SK-N-SH (cell line): ENCODE results near the gene GPR3. TPM values are rescaled to one million over a fixed set of nuclear protein-coding genes. Genes with fewer than 3 reads are reported as not detected.
A peak's percentile ranks its signal among the peaks of the same experiment; 100 is the strongest.

Source experiments
- CTCF ChIA-PET: fragments of 300-600, 350-600 bp; formaldehyde crosslinking; extraction: SDS; loops from one replicate; lab custom pipeline; 2021; lab: Yijun Ruan, JAX
- POLR2A ChIA-PET: fragments of 350-600 bp; sonication (Branson Sonifier 250); formaldehyde crosslinking; extraction: SDS; loops from one replicate; lab custom pipeline; 2020; ENCODE audit warnings: antibody characterized with exemption, inconsistent platforms; lab: Yijun Ruan, JAX
- DNase-seq: peaks from one replicate; pipeline ENCODE4 v3.0.0; 2012
- H2AFZ ChIP-seq: fragments of 200-600 bp; sonication (generic); 2 replicates; pipeline ENCODE4 v1.8.1; 2016; ENCODE audit warnings: antibody characterized with exemption, mild to moderate bottlenecking, low read depth
- H3F3A ChIP-seq: fragments of 200-600 bp; sonication (generic); replicated peaks from 2 replicates; pipeline ENCODE3; 2016; ENCODE audit warnings: antibody characterized with exemption, mild to moderate bottlenecking; ENCODE audit not compliant: insufficient read depth
- H3K27ac ChIP-seq, 2 experiments: fragments of 200-500 bp in 1 of 2; fragments of 200-600 bp in 1 of 2; sonication (Bioruptor generic) in 1 of 2; sonication (generic), shearing (Covaris generic) in 1 of 2; 2 replicates each; pipeline versions ENCODE4 v1.5.1 to v1.6.1; 2014 to 2016; ENCODE audit warnings: low read depth in 2 of 2, inconsistent platforms in 1 of 2, low read length in 1 of 2, mild to moderate bottlenecking in 1 of 2, mixed read lengths in 1 of 2
- H3K27me3 ChIP-seq: fragments of 200-600 bp; sonication (generic), shearing (Covaris generic); 2 replicates; pipeline ENCODE4 v1.6.1; 2016; ENCODE audit warnings: mixed run types; ENCODE audit not compliant: insufficient read depth
- H3K36me3 ChIP-seq, 2 experiments: fragments of 200-500 bp in 1 of 2; fragments of 200-600 bp in 1 of 2; sonication (Bioruptor generic) in 1 of 2; sonication (generic) in 1 of 2; replicated peaks in 1 of 2; 2 replicates each; pipeline versions ENCODE3 to v1.5.1; 2014 to 2016; ENCODE audit warnings: low read length in 1 of 2, mild to moderate bottlenecking in 1 of 2; ENCODE audit not compliant: insufficient read depth in 2 of 2, control insufficient read depth in 1 of 2
- H3K4me1 ChIP-seq, 2 experiments: fragments of 200-500 bp in 1 of 2; fragments of 200-600 bp in 1 of 2; sonication (Bioruptor generic) in 1 of 2; sonication (generic), shearing (Covaris generic) in 1 of 2; 2 replicates each; pipeline versions ENCODE4 v1.5.1 to v1.6.1; 2014 to 2016; ENCODE audit warnings: low read depth in 1 of 2, low read length in 1 of 2, mixed run types in 1 of 2; ENCODE audit not compliant: insufficient read depth in 2 of 2, control insufficient read depth in 1 of 2
- H3K4me2 ChIP-seq: fragments of 200-600 bp; sonication (generic), shearing (Covaris generic); 2 replicates; pipeline ENCODE4 v1.6.1; 2017; ENCODE audit warnings: mixed run types
- H3K4me3 ChIP-seq, 2 experiments: fragments of 200-500 bp in 1 of 2; fragments of 200-600 bp in 1 of 2; sonication (Bioruptor generic) in 1 of 2; sonication (generic), shearing (Covaris generic) in 1 of 2; 2 replicates each; pipeline versions ENCODE4 v1.5.1 to v1.8.1; 2014 to 2016; ENCODE audit warnings: low read depth in 2 of 2, inconsistent platforms in 1 of 2, low read length in 1 of 2, mild to moderate bottlenecking in 1 of 2, mixed read lengths in 1 of 2, moderate library complexity in 1 of 2
- H3K79me2 ChIP-seq: fragments of 200-600 bp; sonication (generic); 2 replicates; pipeline ENCODE4 v1.8.1; 2017; ENCODE audit warnings: mild to moderate bottlenecking; ENCODE audit not compliant: insufficient read depth
- H3K9ac ChIP-seq: fragments of 200-600 bp; sonication (generic); 2 replicates; pipeline ENCODE4 v1.6.1; 2017; ENCODE audit warnings: mixed run types
- H3K9me2 ChIP-seq: fragments of 200-600 bp; sonication (generic); 2 replicates; pipeline ENCODE4 v1.6.1; 2017; ENCODE audit warnings: mixed run types
- H3K9me3 ChIP-seq: fragments of 200-600 bp; sonication (generic); 2 replicates; pipeline ENCODE4 v1.6.1; 2017; ENCODE audit warnings: mixed run types, mild to moderate bottlenecking, moderate library complexity
- H4K20me1 ChIP-seq: fragments of 200-600 bp; sonication (generic); 2 replicates; pipeline ENCODE4 v1.6.1; 2017; ENCODE audit warnings: mild to moderate bottlenecking, mixed run types; ENCODE audit not compliant: insufficient read depth
- EZH2phosphoT487 ChIP-seq: fragments of 200-600 bp; sonication (generic); IDR thresholded peaks from 2 replicates; pipeline ENCODE4 v1.6.1; 2017; ENCODE audit warnings: low read depth, mixed run types, mild to moderate bottlenecking, antibody characterized with exemption, moderate library complexity, borderline replicate concordance
- FOSL2 ChIP-seq: IDR thresholded peaks from 2 replicates; pipeline ENCODE4 v1.4.0; 2012; ENCODE audit warnings: low read depth, mild to moderate bottlenecking, moderate library complexity, borderline replicate concordance
- FOXJ3 ChIP-seq: sonication (generic); formaldehyde crosslinking; IDR thresholded peaks from 2 replicates; pipeline ENCODE4 v1.5.1; 2020; ENCODE audit warnings: mild to moderate bottlenecking, missing genetic modification reagents
- FOXM1 ChIP-seq: IDR thresholded peaks from 2 replicates; pipeline ENCODE4 v1.4.0; 2012; ENCODE audit warnings: low read depth, mild to moderate bottlenecking
- GABPA ChIP-seq: IDR thresholded peaks from 2 replicates; pipeline ENCODE4 v1.4.0; 2012; ENCODE audit warnings: low read depth, mild to moderate bottlenecking
- MXI1 ChIP-seq: IDR thresholded peaks from 2 replicates; pipeline ENCODE4 v1.6.1; 2012; ENCODE audit warnings: mild to moderate bottlenecking, low read depth, low read length, improper control_type of control experiment
- NFIC ChIP-seq: IDR thresholded peaks from 2 replicates; pipeline ENCODE4 v1.4.0; 2012; ENCODE audit warnings: borderline replicate concordance
- NRF1 ChIP-seq: IDR thresholded peaks from 2 replicates; pipeline ENCODE4 v1.6.1; 2012; ENCODE audit warnings: low read depth, mild to moderate bottlenecking, low read length
- POLR2AphosphoS5 ChIP-seq: IDR thresholded peaks from 2 replicates; pipeline ENCODE4 v1.6.1; 2012; ENCODE audit warnings: low read depth, low read length
- RAD21 ChIP-seq: IDR thresholded peaks from 2 replicates; pipeline ENCODE4 v1.6.1; 2012; ENCODE audit warnings: mild to moderate bottlenecking, low read length
- RCOR1 ChIP-seq: fragments of 150-350 bp; IDR thresholded peaks from 2 replicates; pipeline ENCODE4 v1.6.1; 2017; ENCODE audit warnings: antibody characterized with exemption, low read length
- RFX5 ChIP-seq: IDR thresholded peaks from 2 replicates; pipeline ENCODE4 v1.6.1; 2012; ENCODE audit warnings: mild to moderate bottlenecking, improper control_type of control experiment, low read length
- SMC3 ChIP-seq: IDR thresholded peaks from 2 replicates; pipeline ENCODE4 v1.6.1; 2012; ENCODE audit warnings: low read depth, low read length, improper control_type of control experiment
- TAF1 ChIP-seq: IDR thresholded peaks from 2 replicates; pipeline ENCODE4 v1.6.1; 2012; ENCODE audit warnings: low read depth, mild to moderate bottlenecking, low read length, moderate library complexity, borderline replicate concordance
- YY1 ChIP-seq: IDR thresholded peaks from 2 replicates; pipeline ENCODE4 v1.4.0; 2012; ENCODE audit warnings: low read depth, mild to moderate bottlenecking
- WGBS: methylation state at CpG from one replicate; pipeline ENCODE4 v1.1.6; 2017; ENCODE audit warnings: low lambda C conversion rate; 5-methylcytosine and 5-hydroxymethylcytosine counted together
- polyA plus RNA-seq, 3 experiments: library from polyadenylated mRNA; depleted of rRNA; stranded (reverse); fragments of >200 nt; gene quantifications; 2 replicates each; pipeline ENCODE4 v1.2.3, GENCODE V29; 2012
- TF ChIP-seq, protein P1 (sequence below): IDR thresholded peaks from 2 replicates; pipeline ENCODE4 v1.4.0; 2012; ENCODE audit warnings: low read depth
- TF ChIP-seq, protein P2 (sequence below): IDR thresholded peaks from 2 replicates; pipeline ENCODE4 v1.6.1; 2012; ENCODE audit warnings: mild to moderate bottlenecking, low read depth, low read length, moderate library complexity

Gene GPR3
- polyA plus RNA-seq, 1 of the 3 experiments (the other 2 are of a cell fraction), result 6.0 TPM

DNA sequence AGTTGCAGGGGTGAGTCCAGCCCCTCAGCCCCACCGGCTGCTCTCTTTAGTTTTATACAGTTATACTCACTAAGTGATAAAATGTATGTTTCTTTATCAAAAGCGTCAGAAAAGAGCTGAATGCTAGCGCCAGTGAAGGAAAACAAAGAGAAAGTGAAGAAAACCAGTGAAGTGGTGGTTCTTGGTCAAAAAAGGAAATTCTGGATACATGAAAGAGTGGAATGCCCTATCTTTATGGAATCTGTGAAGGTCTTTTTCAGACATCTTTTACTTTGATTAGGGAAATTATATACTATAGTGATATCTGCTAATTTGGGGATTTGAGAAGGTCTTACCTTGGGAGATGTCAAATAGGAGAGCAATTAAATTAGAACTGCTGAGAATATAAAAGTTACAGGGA lies 41.3 kb downstream of the GPR3 start:
- Histone ChIP-seq H3F3A (peaks cover 3% of the 10 kb centered on the region), H3K27me3 (no peaks in the 10 kb centered on the region), H3K79me2 (peaks cover 98% of the 10 kb centered on the region), H3K4me3 (no peak overlapping the region), H3K9ac (no peak overlapping the region), H4K20me1 (peaks cover 70% of the 10 kb centered on the region), H2AFZ (no peak overlapping the region), H3K4me2 (no peak overlapping the region)
- ChIA-PET CTCF (interaction anchor here (0.7 kb wide), 1 partner anchor 18 kb away, joined by 3 read pairs; no protein-coding TSS in a partner anchor), POLR2A (no interaction called here)
- no peak for DNase-seq
- WGBS, result 98% methylated on average over 3 of the region's 3 CpGs
- TF ChIP-seq RFX5 (no peak), RCOR1 (no peak)
- TF ChIP-seq, protein P1, sequence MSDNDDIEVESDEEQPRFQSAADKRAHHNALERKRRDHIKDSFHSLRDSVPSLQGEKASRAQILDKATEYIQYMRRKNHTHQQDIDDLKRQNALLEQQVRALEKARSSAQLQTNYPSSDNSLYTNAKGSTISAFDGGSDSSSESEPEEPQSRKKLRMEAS, result no peak
- TF ChIP-seq, all 33 proteins: peak for 0
- Histone ChIP-seq H3K27ac (no peak overlapping the region), H3K4me1 (peaks cover 6 to 23% of the 10 kb centered on the region in 2 experiments; a peak in 3 of 4 replicates), H3K9me2 (no peaks in the 10 kb centered on the region), H3K9me3 (no peaks in the 10 kb centered on the region), H3K36me3 (peaks cover 0 to 3% of the 10 kb centered on the region in 2 experiments)

DNA sequence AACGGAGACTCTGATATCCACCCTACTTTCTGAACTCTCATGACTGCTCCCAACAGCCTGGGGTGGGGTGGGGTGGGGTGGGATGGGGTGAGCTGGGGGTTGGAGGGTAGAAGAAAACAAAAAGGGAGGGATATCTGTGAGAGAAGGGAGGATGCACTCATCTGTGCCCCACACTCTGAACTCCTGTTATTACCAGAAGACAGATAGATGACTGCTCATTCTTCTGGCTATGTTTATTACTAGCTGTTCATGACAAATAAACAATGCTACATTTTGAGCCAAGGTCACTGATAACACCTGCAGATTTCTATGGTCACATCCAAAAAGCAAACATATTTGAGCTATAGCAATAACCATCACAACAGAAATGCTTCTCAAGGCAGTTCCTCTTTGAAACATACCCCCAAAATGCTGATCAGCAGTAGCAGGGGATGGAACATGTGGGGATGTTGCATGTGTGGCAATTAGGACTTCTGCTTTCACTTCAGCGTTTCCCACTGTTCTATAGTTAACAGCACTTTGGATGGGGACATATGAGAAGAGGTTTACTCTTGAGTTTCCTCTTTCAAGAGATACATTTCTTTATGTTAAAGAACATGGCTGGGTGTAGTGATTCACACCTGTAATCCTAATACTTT lies 43.3 kb downstream of the GPR3 start:
- Histone ChIP-seq H3K9me2 (no peaks in the 10 kb centered on the region), H3K27me3 (no peaks in the 10 kb centered on the region), H4K20me1 (peaks cover 81% of the 10 kb centered on the region), H3K36me3 (peaks cover 0 to 3% of the 10 kb centered on the region in 2 experiments), H3K27ac (no peak overlapping the region), H3K4me1 (peaks cover 0 to 23% of the 10 kb centered on the region in 2 experiments; a peak in 2 of 4 replicates), H3K4me2 (0 out of 2 replicates have a peak overlapping the region, but pooled peaks have one; percentile 2), H3F3A (peaks cover 1% of the 10 kb centered on the region), H3K79me2 (peaks cover 100% of the 10 kb centered on the region), H2AFZ (no peak overlapping the region), H3K4me3 (no peak overlapping the region), H3K9me3 (no peaks in the 10 kb centered on the region), H3K9ac (no peak overlapping the region)
- ChIA-PET CTCF (interaction anchor here (1.7 to 2.5 kb wide), 2 partner anchors 11 to 172 kb away, joined by 7 to 8 read pairs; no protein-coding TSS in a partner anchor), POLR2A (interaction anchor here (0.6 kb wide), 1 partner anchor 169 kb away, joined by 3 read pairs; no protein-coding TSS in a partner anchor)
- no peak for DNase-seq
- TF ChIP-seq NRF1 (no peak), FOSL2 (no peak), POLR2AphosphoS5 (no peak), MXI1 (no peak), FOXM1 (no peak), TAF1 (no peak), FOXJ3 (CRISPR knock-in tag) (no peak), EZH2phosphoT487 (no peak), YY1 (no peak), SMC3 (no peak), RAD21 (no peak), GABPA (no peak), NFIC (no peak)
- TF ChIP-seq, protein P2, sequence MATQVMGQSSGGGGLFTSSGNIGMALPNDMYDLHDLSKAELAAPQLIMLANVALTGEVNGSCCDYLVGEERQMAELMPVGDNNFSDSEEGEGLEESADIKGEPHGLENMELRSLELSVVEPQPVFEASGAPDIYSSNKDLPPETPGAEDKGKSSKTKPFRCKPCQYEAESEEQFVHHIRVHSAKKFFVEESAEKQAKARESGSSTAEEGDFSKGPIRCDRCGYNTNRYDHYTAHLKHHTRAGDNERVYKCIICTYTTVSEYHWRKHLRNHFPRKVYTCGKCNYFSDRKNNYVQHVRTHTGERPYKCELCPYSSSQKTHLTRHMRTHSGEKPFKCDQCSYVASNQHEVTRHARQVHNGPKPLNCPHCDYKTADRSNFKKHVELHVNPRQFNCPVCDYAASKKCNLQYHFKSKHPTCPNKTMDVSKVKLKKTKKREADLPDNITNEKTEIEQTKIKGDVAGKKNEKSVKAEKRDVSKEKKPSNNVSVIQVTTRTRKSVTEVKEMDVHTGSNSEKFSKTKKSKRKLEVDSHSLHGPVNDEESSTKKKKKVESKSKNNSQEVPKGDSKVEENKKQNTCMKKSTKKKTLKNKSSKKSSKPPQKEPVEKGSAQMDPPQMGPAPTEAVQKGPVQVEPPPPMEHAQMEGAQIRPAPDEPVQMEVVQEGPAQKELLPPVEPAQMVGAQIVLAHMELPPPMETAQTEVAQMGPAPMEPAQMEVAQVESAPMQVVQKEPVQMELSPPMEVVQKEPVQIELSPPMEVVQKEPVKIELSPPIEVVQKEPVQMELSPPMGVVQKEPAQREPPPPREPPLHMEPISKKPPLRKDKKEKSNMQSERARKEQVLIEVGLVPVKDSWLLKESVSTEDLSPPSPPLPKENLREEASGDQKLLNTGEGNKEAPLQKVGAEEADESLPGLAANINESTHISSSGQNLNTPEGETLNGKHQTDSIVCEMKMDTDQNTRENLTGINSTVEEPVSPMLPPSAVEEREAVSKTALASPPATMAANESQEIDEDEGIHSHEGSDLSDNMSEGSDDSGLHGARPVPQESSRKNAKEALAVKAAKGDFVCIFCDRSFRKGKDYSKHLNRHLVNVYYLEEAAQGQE, result no peak
- WGBS, result 97% methylated on average over 2 of the region's 2 CpGs
